ENCODE data around the gene KCNMA1. TPM values are rescaled to one million over a fixed set of nuclear protein-coding genes. Genes with fewer than 3 reads are reported as not detected.

KCNMA1 gene
- total RNA-seq, 4 donors from 2014 or later: 66.8 to 96.5 (median 78.9) TPM

GRCh38 chr10:77682393-77683087 lies 44.9 kb upstream of the KCNMA1 start:
- H3K9me3 ChIP-seq: no peaks in the 10 kb centered on the region
- ATAC-seq (no peak), DNase-seq (no peak)
- intact Hi-C loops (cut with DNase I; ENCODE audit: low total_unique reads) (no loop called here), in situ Hi-C loops (cut with MboI; ENCODE audit: low sequenced_read_pairs in 4 of 4) (no loop called here)
- H3K4me3 ChIP-seq: no peak overlapping the region
- H3K36me3 ChIP-seq: no peaks in the 10 kb centered on the region
- peaks cover 0 to 3% (median under 1%) of the 10 kb centered on the region in 3 donors for H3K27me3 ChIP-seq
- TF ChIP-seq POLR2A (IDR thresholded peaks at IDR 0.05) (no peak), CTCF (IDR thresholded peaks at IDR 0.05 in 4 of 5, conservative IDR thresholded peaks at IDR 0.05 in 1 of 5) (no peak)
- no peaks in the 10 kb centered on the region for H3K4me1 ChIP-seq
- no peak overlapping the region for H3K27ac ChIP-seq

- DNase-seq (no peak), ATAC-seq (no peak)
- no peaks in the 10 kb centered on the region for H3K4me1 ChIP-seq
- no peak overlapping the region for H3K4me3 ChIP-seq
- no peak overlapping the region for H3K27ac ChIP-seq
- no peaks in the 10 kb centered on the region for H3K9me3 ChIP-seq
- H3K27me3 ChIP-seq: peaks cover 0 to 3% (median 0%) of the 10 kb centered on the region in 3 donors
- intact Hi-C loops (cut with DNase I; ENCODE audit: low total_unique reads): no loop called here
- in situ Hi-C loops (cut with MboI; ENCODE audit: low sequenced_read_pairs in 4 of 4): no loop called here
- H3K36me3 ChIP-seq: no peaks in the 10 kb centered on the region
- TF ChIP-seq POLR2A (IDR thresholded peaks at IDR 0.05) (no peak), CTCF (IDR thresholded peaks at IDR 0.05 in 4 of 5, conservative IDR thresholded peaks at IDR 0.05 in 1 of 5) (no peak)
These were observed 44.2 kb upstream of the KCNMA1 start for GRCh38 chr10:77681839-77682238.

- ATAC-seq (no peak), DNase-seq (no peak)
- intact Hi-C loops (cut with DNase I; ENCODE audit: low total_unique reads): no loop called here
- Histone ChIP-seq H3K4me3 (no peak overlapping the region), H3K27me3 (peaks cover 0 to 3% (median 0%) of the 10 kb centered on the region in 3 donors), H3K9me3 (no peaks in the 10 kb centered on the region), H3K36me3 (no peaks in the 10 kb centered on the region), H3K27ac (no peak overlapping the region), H3K4me1 (no peaks in the 10 kb centered on the region)
- TF ChIP-seq POLR2A (IDR thresholded peaks at IDR 0.05) (no peak), CTCF (IDR thresholded peaks at IDR 0.05 in 4 of 5, conservative IDR thresholded peaks at IDR 0.05 in 1 of 5) (no peak)
- in situ Hi-C loops (cut with MboI; ENCODE audit: low sequenced_read_pairs in 4 of 4): no loop called here
These were observed 43.2 kb upstream of the KCNMA1 start for GRCh38 chr10:77680811-77681210.

GRCh38 chr10:77680065-77680464 lies 42.5 kb upstream of the KCNMA1 start:
- Histone ChIP-seq H3K27ac (no peak overlapping the region), H3K27me3 (peaks cover 0 to 3% (median 0%) of the 10 kb centered on the region in 3 donors), H3K36me3 (no peaks in the 10 kb centered on the region), H3K4me1 (no peaks in the 10 kb centered on the region), H3K4me3 (no peak overlapping the region), H3K9me3 (no peaks in the 10 kb centered on the region)
- in situ Hi-C loops (cut with MboI; ENCODE audit: low sequenced_read_pairs in 4 of 4) (no loop called here), intact Hi-C loops (cut with DNase I; ENCODE audit: low total_unique reads) (no loop called here)
- TF ChIP-seq CTCF (IDR thresholded peaks at IDR 0.05 in 4 of 5, conservative IDR thresholded peaks at IDR 0.05 in 1 of 5) (no peak), POLR2A (IDR thresholded peaks at IDR 0.05) (no peak)
- ATAC-seq: no peak
- DNase-seq: no peak

GRCh38 chr10:77679217-77679616 lies 41.6 kb upstream of the KCNMA1 start:
- Histone ChIP-seq H3K9me3 (no peaks in the 10 kb centered on the region), H3K36me3 (no peaks in the 10 kb centered on the region), H3K4me1 (no peaks in the 10 kb centered on the region), H3K4me3 (no peak overlapping the region), H3K27ac (no peak overlapping the region), H3K27me3 (peaks cover 0 to 3% (median 0%) of the 10 kb centered on the region in 3 donors)
- DNase-seq: no peak
- ATAC-seq: no peak
- in situ Hi-C loops (cut with MboI; ENCODE audit: low sequenced_read_pairs in 4 of 4): no loop called here
- TF ChIP-seq CTCF (IDR thresholded peaks at IDR 0.05 in 4 of 5, conservative IDR thresholded peaks at IDR 0.05 in 1 of 5) (no peak), POLR2A (IDR thresholded peaks at IDR 0.05) (no peak)
- intact Hi-C loops (cut with DNase I; ENCODE audit: low total_unique reads): no loop called here
